Dedifferentiated amniotic fluid mesenchymal stem cell (primary cell): ENCODE results near the gene RAD51B.
A peak's percentile ranks its signal among the peaks of the same experiment; 100 is the strongest.

Source experiments
- DNase-seq: peaks from one replicate; pipeline ENCODE4 v3.0.0-alpha.2; 2016; ENCODE audit errors: extremely low spot score

The RAD51B gene

GRCh38 chr14:68509188-68509983 is 689.8 kb downstream of the RAD51B start:
- DNase-seq = no peak

- peak; percentile 91 for DNase-seq
Observed at GRCh38 chr14:68510201-68511128, 690.9 kb downstream of the RAD51B start.

DNA sequence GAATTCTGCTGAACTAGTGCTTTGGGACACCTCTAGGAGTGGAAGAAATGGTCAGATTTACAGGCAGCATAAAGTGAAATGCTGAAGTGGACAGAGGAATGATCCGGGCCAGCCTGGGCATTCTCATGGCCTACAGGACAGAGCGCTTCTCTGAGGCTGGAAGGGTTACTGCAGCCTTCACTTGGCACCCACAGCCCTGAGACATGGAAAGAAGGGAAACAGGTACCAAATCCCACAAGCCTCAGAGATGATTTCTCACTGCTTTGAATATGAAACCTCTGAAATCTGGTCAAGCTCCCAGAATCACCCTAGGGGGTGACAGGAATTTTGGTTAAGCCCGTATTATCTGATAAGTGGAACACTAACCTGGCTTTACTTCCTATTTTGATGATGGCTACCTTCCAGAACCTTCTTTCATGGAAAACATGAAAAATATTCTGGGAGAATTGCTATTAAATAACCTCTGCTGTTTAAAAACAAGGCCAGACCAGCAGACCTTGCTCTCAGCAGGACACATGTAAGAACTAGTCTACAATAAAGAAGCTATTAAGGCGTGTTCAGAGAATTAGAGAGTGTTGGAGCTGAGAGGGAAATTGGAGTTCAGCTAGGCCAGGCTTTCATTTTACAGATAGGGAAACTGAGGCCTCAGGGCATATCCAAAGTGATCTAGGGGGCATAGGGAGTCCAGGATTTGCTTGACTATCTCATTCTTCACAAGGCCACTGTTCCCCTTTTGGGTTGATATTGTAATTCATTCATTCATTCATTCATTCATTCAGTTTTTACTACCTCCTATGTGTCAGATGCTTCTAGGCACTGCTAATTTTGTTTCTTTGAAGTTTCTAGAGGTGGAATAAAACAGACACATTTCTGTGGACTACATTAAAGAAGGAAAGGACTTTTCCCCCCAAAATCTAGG is 691.8 kb downstream of the RAD51B start:
- no peak for DNase-seq

DNA sequence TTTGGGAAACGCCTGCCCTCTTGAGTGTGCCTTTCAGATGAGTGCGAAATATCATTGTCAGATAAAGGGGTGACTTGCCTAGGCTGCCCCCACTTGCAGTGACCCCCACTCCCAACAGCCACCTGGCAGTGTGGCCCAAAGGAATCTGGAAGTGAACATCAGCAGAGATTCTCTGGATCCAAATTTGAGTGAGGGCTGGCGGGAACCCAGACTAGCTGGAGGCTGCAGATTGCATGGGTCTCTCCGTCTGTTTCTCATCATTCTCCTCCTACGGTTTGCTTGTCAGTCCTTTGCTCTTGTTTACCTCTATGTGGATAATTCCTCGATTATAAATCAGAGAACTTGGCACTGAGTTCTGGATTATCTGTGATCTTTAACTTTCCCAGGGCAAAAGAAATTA is 692.5 kb downstream of the RAD51B start:
- DNase-seq = no peak

- no peak for DNase-seq
Observed at GRCh38 chr14:68513137-68513536, 693.6 kb downstream of the RAD51B start.

GRCh38 chr14:68513838-68514607 is 694.4 kb downstream of the RAD51B start:
- no peak for DNase-seq

DNA sequence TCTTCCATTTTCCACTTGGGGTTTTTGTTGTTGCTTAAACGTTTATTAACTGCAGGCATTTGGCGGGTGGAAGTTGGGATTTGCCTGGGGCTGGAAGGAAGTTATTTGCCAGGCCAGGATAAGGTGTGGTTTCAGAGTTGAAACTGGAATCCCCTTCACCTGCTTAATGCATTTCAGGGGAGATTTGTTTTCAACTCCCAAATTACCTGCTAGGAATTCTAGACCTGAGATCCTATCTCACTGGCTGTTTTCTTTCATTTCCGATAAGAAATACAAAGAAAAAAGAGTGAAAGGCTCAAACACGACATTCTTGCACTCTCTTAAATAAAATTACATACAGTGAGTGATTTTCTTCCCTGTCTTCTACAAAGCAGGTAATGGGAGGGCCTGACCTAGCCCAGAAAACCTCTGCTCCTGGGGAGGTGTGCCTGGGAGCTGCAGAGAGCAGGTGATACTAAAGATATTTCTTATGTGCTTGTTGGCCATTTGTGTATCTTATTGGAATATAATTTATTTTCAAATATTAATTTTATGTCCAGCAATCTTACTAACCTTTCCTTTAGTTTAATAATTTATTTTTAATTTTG is 695.1 kb downstream of the RAD51B start:
- no peak for DNase-seq

DNA sequence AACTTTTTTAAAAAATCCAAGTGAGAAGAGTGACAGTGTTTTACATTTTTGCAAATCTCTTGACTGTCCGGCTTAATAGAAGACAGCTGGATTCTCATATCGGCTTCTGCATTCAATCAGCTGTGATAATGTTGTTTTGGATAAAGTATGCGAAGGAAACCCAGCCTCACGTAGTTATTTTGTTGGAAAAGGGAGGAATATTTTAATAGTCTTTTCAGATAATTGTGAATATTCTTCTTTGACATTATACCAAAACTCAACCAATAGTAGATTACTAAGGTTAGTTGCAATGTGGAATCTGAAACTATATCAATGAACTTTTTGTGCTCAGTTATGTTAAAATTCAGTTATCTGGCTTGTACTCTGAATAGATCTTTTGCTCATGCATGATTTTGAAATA is 696.8 kb downstream of the RAD51B start:
- DNase-seq = no peak

GRCh38 chr14:68518166-68518565 is 698.6 kb downstream of the RAD51B start:
- DNase-seq = no peak

DNA sequence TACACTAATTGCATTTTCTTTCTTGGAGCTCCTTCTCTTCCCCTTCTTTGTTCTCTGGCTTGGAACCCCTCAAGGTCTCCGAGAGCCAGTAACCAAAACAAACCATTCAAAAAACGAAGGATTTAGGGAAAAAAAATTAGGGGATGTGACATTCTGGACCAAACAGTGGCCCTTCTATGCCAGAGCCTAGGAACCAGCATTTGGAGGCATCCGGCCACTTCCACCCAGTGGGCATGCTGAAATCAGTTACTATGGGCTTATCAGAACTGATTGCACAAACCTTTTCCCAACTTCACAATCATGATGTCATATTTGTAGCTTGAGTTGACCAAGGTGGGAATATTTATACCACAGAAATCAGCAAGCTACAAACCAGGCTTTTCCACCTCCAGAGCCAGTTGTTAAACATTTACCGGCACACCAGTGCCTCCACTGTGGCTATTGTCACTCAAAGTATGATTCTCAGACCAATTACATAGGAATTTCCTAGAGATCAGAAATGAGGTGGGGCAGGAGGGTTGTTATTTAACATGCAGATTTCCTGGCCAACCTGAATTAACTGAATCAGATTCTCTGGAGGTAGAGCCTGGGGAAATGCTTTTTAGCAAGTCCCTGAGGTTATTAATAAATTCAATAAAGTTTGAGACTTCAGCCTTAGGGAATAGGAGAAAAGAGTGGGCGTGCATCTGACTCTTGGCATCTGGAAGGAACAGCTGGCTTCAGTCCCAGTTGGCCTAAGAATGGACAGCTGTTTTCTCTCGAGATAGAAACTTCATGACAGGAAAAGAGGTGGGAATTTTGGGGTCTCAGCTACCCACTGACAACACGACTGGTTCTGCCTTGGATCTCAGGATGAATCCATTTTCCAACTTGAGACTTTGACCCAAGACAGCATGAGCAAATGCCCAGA is 699.4 kb downstream of the RAD51B start:
- no peak for DNase-seq

- no peak for DNase-seq
Observed at GRCh38 chr14:68519671-68520187, 700.1 kb downstream of the RAD51B start.

DNA sequence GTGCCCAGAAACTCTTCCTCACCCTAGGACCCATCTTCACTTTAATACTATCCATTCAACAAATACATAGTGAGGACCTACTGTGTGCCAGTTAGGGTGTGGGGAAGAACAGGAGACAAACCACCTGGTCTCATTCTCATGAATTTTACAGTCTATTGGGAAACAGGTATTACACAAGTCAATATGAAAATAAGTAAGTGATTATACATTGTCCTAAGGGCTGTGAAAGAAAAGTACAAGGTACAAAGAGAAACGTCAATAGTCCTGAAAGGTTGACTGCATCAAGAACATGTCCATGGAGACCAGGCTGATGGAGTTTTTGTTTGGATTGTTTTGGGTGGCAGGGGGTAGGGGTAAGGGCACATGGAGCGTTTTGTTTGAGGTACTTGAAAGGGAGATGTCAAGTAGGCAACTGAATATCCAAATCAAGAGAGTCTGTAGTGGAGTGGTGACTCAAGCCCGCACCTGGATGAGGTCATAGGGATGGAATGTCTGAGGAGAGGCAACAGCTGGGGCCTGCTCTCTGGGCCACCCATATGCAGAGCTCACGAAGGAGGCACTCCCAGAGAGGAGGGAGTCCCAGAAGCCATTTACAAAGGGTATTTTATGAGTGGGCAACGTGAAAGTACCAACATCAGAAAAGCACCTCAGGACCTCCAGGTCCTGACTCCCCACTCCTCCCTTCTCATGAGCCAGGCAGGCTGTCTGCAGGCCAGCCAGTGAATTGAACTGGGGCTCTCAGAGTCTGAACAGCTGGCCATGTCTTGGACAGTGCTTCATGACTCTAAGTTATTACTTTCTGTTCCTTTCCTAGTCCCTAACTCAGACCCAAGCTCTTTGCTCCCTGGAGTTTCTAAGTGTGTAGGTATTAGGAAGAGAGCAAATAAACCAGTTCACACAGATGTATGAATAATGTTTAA is 701.3 kb downstream of the RAD51B start:
- no peak for DNase-seq

GRCh38 chr14:68521557-68521901 is 702.0 kb downstream of the RAD51B start:
- no peak for DNase-seq

DNA sequence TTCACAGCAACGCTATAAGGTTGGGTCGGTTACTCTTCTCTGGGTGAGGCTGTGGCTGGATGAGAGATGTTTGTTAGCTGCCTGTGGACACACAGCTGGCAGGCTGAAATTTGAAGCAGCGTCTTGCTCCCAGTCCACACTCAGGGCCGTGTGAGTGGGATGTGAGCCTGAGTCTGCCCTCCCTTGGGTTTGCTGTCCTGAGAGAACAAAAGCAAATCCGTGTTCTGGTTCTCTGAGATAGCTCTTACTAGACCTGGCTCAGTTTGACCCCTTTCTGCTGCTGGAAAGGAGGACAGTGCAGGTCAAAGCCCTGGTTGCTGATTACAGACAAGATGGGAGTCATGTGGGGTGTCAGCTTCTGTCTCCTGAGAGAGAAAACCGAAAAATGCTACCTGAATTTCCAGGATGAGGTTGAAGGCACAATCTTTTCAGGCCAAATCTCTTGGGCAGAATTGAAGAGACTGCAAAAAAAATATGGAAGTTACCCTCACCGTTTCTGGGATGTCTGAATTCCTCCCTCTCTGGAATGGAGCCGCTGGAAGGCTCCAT is 702.5 kb downstream of the RAD51B start:
- no peak for DNase-seq

GRCh38 chr14:68522510-68523325 is 703.1 kb downstream of the RAD51B start:
- DNase-seq = peak; percentile 72

DNA sequence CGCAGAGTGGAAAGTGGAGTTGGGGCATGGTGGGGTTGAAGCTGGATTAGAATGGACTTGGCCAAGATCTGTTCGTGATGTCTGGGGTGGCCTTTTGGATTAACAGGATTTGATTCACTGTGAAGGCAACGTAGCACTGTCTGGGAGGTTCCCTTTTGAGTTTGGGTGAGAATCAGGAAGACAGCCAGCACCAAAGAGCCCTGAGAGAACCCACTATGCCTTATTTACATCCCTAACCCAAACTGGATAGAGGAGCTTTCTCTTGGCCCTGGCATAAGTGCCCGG is 703.7 kb downstream of the RAD51B start:
- no peak for DNase-seq

DNA sequence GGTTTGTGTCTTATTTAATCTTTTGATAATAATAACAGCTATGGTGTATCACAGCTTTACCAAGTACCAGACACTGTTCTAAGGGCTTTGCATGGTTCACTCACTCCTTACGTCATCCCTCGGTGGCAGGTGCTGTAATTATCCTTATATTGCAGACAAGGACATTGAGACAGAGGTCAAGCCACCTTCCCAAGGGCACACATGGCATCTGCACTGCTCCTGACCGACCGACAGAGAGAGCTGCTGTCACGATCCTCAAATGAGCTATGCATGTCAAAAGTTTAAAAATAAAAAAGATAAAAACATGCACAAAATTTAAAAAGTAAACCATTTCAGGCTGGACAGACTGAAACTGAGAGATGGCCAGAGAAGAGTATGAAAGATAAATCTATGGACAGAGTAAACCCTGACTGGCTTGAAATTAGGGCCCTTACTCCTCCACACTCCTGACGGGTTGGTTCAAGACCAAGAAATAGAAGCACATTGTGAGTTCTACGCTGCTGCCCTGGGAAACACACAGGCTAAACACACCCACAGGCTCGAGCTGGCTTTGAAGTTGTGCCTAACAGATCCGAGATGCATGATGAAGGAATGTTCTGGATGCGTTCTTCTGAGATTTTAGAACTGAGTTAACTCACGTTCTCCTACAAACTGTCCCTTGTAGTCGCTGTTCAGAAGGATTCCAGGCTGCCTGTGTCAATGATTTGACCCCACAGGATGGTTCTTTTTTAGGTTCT is 704.6 kb downstream of the RAD51B start:
- DNase-seq = no peak
